Medulla oblongata (tissue), 1 donor: Measurements from ENCODE around the gene PLEKHM3.
"Not testable (repeated sequence)": the region's sequence is repeated elsewhere in the genome, so short reads cannot be mapped to it uniquely, and the experiment has no call there.

Experiments used
- DNase-seq: peaks from one replicate; pipeline ENCODE4 v3.0.0-alpha.2; 2015; ENCODE audit errors: extremely low spot score

PLEKHM3 gene

GRCh38 chr2:207926133-207926988 lies 99.0 kb downstream of the PLEKHM3 start:
- DNase-seq: peak; percentile 33

- DNase-seq: no peak
Measured at GRCh38 chr2:207925601-207926000, 99.7 kb downstream of the PLEKHM3 start.

- DNase-seq: no peak
Measured at GRCh38 chr2:207921606-207922005, 103.7 kb downstream of the PLEKHM3 start.

GRCh38 chr2:207920721-207921120 lies 104.6 kb downstream of the PLEKHM3 start:
- no peak for DNase-seq

GRCh38 chr2:207920321-207920720 lies 105.0 kb downstream of the PLEKHM3 start:
- DNase-seq: no peak

- no peak for DNase-seq
Measured at GRCh38 chr2:207919164-207919919, 106.0 kb downstream of the PLEKHM3 start.

GRCh38 chr2:207914716-207915115 lies 110.6 kb downstream of the PLEKHM3 start:
- no peak for DNase-seq

GRCh38 chr2:207913772-207914358 lies 111.5 kb downstream of the PLEKHM3 start:
- no peak for DNase-seq

- no peak for DNase-seq
Measured at GRCh38 chr2:207911856-207912255, 113.5 kb downstream of the PLEKHM3 start.

- DNase-seq: no peak
Measured at GRCh38 chr2:207911215-207911614, 114.1 kb downstream of the PLEKHM3 start.

GRCh38 chr2:207906495-207906894 lies 118.8 kb downstream of the PLEKHM3 start:
- DNase-seq: not testable (repeated sequence)

GRCh38 chr2:207905546-207905945 lies 119.8 kb downstream of the PLEKHM3 start:
- no peak for DNase-seq

GRCh38 chr2:207903236-207903635 lies 122.1 kb downstream of the PLEKHM3 start:
- DNase-seq: no peak

- no peak for DNase-seq
Measured at GRCh38 chr2:207902821-207903220, 122.5 kb downstream of the PLEKHM3 start.

GRCh38 chr2:207901829-207902228 lies 123.5 kb downstream of the PLEKHM3 start:
- peak; percentile 17 for DNase-seq

GRCh38 chr2:207901401-207901800 lies 123.9 kb downstream of the PLEKHM3 start:
- DNase-seq: no peak

GRCh38 chr2:207898354-207898695 lies 127.0 kb downstream of the PLEKHM3 start:
- DNase-seq: no peak

GRCh38 chr2:207897541-207898353 lies 127.6 kb downstream of the PLEKHM3 start:
- peak; percentile 17 for DNase-seq

- DNase-seq: no peak
Measured at GRCh38 chr2:207896525-207897285, 128.6 kb downstream of the PLEKHM3 start.

- DNase-seq: no peak
Measured at GRCh38 chr2:207895274-207895860, 130.0 kb downstream of the PLEKHM3 start.
